Measurements from ENCODE around the gene MINAR1.

Gene MINAR1

GRCh38 chr15:79481793-79482192 lies 49.7 kb downstream of the MINAR1 start:
- no peak for TF ChIP-seq EGR1 (IDR thresholded peaks at IDR 0.05)
- no peak for TF ChIP-seq CREB1 (IDR thresholded peaks at IDR 0.05; ENCODE audit: low read depth)
- no peak for TF ChIP-seq TAF1 (IDR thresholded peaks at IDR 0.05; ENCODE audit: low read depth)
- no peak for TF ChIP-seq EP300 (IDR thresholded peaks at IDR 0.05; ENCODE audit: borderline replicate concordance)
- no peak for TF ChIP-seq ZBTB7A (IDR thresholded peaks at IDR 0.05; ENCODE audit: low read depth)

Data from Ishikawa (cell line).